ENCODE results near the gene BMERB1.
"Not testable (repeated sequence)": the region's sequence is repeated elsewhere in the genome, so short reads cannot be mapped to it uniquely, and the experiment has no call there.

BMERB1 gene

GRCh38 chr16:15464401-15465186 lies 30.2 kb downstream of the BMERB1 start:
- no peak for DNase-seq

DNA sequence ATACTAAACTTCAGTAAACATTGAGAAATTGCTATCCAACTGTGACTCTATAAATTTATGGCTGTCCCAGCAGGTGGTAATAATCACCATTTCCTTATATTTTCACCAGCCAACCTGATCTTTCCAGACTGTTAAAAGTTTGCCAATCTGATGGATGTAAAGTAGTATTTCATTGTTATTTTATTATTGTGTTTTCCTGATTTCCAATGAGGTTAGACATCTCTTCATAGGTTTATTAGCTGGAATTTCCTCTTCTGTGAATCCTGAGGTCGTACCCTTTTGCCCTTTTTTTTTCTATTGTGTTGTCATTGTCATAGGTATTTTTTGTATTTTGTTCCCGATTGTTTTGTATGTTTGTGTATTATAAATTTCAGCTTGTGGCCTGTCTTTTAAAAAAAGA lies 31.7 kb downstream of the BMERB1 start:
- DNase-seq, result no peak

DNA sequence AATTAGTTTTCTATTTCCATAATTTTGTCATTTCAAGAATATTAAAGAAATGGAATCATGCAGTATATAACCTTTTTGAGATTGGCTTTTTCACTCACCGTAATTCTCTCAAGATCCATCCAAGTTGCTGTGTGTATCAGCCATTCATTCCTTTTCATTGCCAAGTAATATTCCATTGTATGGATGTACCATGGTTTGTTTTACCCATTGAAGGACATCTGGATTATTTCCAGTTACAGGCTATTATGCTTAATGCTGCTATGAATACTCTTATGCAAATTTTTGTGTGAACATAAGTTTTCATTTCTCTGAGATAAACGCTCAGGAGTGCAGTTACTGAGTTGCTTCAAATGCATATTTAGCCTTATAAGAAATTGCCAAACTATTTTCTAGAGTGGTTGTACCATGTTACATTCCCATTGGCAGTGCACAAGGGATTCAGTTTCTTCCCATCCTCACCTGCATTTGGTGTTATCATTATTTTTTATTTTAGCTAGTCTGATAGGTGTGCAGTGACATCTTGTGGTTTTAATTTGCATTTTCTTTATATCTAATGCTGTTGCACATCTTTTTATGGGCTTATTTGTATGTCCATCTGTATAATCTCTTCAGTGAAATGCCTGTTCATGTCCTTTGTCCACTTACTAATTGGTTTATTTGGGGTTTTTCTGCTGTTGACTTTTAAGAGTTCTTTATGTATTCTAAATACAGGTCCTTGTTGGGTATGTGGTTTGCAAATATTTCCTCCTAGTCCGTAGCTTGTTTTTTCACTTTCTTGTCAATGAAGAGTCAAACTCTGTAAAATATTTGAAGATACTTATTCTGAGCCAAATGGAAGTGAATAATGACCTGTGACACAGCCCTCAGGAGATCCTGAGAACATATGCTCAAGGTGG lies 32.7 kb downstream of the BMERB1 start:
- peak in 1 of 2 experiments; percentile 6 for DNase-seq

- DNase-seq, result not testable (repeated sequence)
Measured at GRCh38 chr16:15476971-15477370, 42.6 kb downstream of the BMERB1 start.

DNA sequence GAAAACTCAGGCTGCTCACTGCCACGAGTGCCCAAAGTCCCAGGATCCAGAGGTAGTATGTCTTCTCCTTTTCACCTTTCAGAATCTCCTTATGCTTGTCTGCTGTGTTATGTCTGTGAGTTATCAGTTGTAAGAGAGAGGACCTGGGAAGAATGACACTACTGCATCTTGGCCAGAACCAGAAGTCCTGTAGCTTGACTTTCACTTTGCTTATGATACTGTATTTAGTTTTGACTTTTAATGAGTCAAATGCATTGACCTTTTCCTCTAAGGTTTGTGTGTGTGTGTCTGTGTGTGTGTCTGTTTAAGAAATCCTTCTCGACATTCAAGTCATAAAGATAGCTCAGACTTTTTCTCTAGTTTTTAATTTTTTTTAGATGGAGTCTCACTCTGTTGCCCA lies 43.4 kb downstream of the BMERB1 start:
- DNase-seq, result no peak

GRCh38 chr16:15482068-15482747 lies 47.8 kb downstream of the BMERB1 start:
- no peak for DNase-seq

- no peak for DNase-seq
Measured at GRCh38 chr16:15482748-15483298, 48.4 kb downstream of the BMERB1 start.

DNA sequence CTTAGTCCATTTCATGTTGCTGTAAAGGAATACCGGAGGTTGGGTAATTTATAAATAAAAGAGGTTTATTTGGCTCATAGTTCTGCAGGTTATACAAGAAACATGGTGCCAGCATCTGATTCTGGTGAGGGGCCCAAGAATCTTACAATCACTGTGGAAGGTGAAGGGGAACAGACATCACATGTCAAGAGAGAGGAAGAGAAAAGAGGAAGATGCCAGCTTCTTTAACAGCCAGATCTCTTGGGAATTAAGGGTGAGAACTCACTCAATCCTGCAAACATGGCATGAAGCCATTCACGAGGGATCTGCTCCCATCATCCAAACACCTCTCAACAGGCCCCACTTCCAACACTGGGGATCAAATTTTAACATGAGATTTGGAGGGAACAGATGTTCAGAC lies 49.5 kb downstream of the BMERB1 start:
- no peak for DNase-seq

- DNase-seq, result no peak
Measured at GRCh38 chr16:15484662-15485061, 50.3 kb downstream of the BMERB1 start.

DNA sequence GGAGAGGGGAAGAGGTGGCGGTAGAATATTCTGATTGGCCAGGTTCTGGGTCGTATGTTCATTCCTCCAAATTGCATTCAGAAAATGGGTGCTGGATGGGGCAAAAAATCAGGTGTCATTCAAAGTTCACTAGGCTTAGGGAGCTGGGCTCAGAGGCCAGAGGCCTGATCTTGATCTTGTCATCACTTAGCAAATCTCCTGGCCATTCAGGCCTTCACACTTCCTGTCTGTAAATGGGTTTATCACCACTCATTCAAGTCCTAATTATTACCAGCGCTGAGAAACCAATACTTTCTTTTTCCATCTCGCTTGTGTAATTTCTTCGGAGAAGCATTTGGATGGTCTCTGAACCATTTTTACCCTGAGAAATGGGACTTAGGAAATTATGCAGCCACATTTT lies 50.8 kb downstream of the BMERB1 start:
- DNase-seq, result no peak

GRCh38 chr16:15486661-15487060 lies 52.3 kb downstream of the BMERB1 start:
- no peak for DNase-seq

DNA sequence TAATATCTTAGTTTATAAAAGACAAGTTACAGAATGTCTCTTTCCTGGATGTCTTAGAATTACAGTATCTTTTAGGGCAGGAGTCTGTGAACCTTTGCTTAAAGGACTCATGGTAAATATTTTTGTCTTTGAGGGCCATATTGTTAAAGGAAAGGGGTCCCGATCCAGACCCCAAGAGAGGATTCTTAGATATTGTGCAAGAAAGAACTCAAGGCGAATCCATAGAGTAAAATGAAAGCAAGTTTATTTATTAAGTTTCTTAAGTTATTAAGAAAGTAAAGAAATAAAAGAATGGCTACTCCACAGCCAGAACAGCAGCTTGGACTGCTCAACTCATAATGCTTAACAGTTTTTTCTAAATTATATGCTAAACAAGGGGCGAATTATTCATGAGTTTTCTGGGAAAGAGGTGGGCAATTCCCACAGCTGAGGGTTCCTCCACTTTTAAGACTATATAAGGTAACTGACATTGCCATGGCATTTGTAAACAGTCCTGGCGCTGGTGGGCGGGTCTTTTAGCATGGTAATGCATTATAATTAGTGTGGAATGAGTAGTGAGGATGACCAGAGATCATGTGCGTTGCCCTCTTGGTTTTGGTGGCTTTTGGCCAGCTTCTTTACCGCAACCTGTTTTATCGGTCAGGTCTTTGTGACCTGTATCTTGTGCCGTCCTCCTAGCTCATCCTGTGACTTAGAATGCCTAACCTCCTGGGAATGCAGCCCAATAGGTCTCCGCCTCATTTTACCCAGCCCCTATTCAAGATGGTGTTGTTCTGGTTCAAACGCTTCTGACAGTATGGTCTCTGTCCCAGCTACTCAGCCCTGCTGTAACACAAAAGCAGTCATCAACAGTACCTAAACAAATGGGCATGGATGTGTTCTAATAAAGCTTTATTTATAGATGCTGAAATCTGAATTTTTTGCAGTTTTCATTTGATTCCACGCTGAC lies 53.2 kb downstream of the BMERB1 start:
- no peak for DNase-seq

DNA sequence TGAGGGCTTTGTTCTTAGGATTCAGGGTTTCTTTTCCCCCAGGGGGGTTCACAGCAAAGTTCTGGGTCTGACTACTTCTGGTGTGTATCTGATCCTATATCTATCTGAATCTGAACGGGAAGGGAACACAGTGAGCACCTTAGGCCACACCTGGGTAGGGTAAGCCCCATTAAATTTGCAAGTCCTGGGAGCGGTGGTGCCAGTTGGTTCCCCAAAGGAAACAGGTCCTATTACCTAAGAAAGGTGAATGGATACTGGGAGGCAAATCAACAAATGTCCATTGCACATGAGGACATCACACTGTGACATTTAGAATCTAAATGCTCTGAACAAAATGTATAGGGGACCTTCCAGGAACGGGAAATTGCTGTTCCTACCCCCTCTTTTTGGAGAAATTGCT lies 54.6 kb downstream of the BMERB1 start:
- no peak for DNase-seq

GRCh38 chr16:15490123-15490711 lies 55.8 kb downstream of the BMERB1 start:
- no peak for DNase-seq

GRCh38 chr16:15491411-15491810 lies 57.0 kb downstream of the BMERB1 start:
- no peak for DNase-seq

DNA sequence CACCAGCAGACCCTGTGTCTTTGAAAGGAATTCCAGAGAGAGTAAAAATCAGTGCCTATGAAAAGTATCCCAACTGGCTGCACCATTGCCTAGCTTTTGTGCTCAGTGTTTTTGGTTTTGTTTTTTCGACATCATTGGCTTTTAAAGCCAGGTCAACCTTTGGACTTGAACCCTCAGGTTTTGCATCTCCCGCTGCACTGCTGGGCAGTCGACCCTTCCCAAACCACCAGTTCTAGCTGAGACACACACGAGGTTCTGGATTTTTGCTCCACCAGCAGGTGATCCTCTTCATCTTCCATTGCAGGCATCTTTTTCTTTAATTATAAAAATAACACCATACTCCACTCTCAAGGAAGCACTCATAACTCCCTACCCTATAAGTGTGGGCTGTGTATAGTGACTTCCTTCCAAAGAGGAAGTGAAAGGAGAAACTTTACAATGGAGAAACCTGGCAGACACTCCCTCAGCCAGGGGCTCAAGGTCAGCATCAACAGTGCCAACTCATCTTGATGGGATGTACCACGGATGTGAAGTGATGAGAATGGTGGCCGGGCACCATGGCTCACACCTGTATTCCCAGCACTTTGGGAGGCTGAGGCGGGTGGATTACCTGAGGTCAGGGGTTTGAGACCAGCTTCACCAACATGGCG lies 57.8 kb downstream of the BMERB1 start:
- DNase-seq, result no peak

DNA sequence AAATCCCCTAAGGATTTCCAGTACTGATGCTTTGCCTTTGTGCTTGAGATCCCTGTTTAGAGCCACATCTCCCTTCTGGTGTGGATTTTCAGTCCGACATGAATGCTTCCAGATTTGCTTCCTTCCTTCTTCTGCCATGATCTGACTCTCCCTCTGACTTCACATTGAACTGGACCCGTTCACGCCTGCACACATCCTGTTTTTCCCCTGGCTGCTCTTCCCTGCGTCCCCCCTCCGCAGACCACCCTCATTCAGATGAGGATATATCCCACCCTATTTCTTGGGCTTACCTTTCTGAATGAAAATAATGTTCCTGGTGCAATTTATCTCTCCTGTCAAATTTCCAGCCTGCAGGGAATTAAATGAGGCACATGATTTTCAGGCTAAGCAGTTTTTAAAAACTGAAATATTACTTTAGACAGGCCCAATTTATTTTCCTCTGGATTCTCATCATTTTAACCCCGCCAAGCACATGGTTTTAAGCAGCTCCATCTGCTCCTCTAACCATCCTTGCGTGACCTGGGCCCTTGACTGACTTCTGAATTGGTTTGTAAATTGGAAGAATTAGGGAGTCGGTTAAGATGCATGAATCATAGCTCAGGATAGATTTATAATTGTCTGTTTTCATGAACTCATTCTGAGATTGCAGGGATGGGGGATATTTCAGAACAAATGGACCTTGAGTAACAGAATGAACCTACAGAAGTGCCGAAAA lies 59.2 kb downstream of the BMERB1 start:
- DNase-seq, result no peak

GRCh38 chr16:15494236-15494635 lies 59.8 kb downstream of the BMERB1 start:
- DNase-seq, result no peak

DNA sequence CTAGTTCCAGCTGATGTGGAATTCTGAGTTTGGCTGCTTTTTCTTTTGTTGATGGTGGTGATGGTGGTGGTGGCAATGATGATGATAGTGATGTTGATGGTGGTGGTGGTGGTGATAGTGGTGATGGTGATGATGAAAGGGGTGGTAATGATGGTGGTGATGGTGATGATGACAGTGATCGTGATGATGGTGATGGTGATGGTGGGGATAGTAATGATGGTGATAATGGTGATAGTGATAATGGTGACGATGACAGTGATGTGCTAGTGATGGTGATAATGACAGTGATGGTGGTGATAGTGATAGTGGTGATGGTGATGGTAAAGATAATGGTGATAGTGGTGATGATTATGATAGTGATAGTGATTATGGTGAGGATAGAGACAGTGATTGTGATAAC lies 61.5 kb downstream of the BMERB1 start:
- DNase-seq, result no peak

- DNase-seq, result no peak
Measured at GRCh38 chr16:15498427-15499175, 64.2 kb downstream of the BMERB1 start.
